Activated CD8-positive, alpha-beta T cell treated with anti-CD3 and anti-CD28 coated beads for 36 hours (primary cell): ENCODE measurements around the gene SRP68. TPM values are rescaled to one million over a fixed set of nuclear protein-coding genes. Genes with fewer than 3 reads are reported as not detected.

Source experiments
- ATAC-seq: fragments of 200-7000 bp; cut with Tn5 transposase; one replicate; pipeline ENCODE4 v1.10.0; 2021; ENCODE audit warnings: mild to moderate bottlenecking, moderate library complexity
- CTCF ChIA-PET: fragments of 350-600 bp; sonication (Branson Sonifier 250); formaldehyde crosslinking; loops from one replicate; lab custom pipeline; 2021; ENCODE audit warnings: antibody characterized with exemption; lab: Charles Lee
- POLR2A ChIA-PET: fragments of 350-600 bp; sonication (Branson Sonifier 250); formaldehyde crosslinking; loops from one replicate; lab custom pipeline; 2021; ENCODE audit warnings: antibody characterized with exemption; lab: Charles Lee
- DNase-seq: peaks from one replicate; pipeline ENCODE4 v3.0.0-alpha.2; 2020
- H3K27ac Mint-ChIP-seq: one replicate; pipeline ENCODE4 v1.8.0; 2021; ENCODE audit warnings: mild to moderate bottlenecking, mixed read lengths
- H3K27me3 Mint-ChIP-seq: one replicate; pipeline ENCODE4 v1.8.0; 2021; ENCODE audit warnings: mixed read lengths
- H3K36me3 Mint-ChIP-seq: one replicate; pipeline ENCODE4 v1.8.0; 2021; ENCODE audit warnings: low read depth, mixed read lengths
- H3K4me1 Mint-ChIP-seq: one replicate; pipeline ENCODE4 v1.8.0; 2021; ENCODE audit warnings: low read depth, mixed read lengths
- H3K4me3 Mint-ChIP-seq: one replicate; pipeline ENCODE4 v1.8.0; 2021; ENCODE audit warnings: mild to moderate bottlenecking, moderate library complexity, mixed read lengths
- H3K9me3 Mint-ChIP-seq: one replicate; pipeline ENCODE4 v1.8.0; 2021; ENCODE audit warnings: mixed read lengths
- intact Hi-C: fragments of 100-400 bp; cut with micrococcal nuclease; formaldehyde crosslinking; loops from one replicate; pipeline ENCODE4 v1.10.0; 2022
- total RNA-seq, 2 experiments: library from RNA; stranded (reverse); gene quantifications; one replicate each; pipeline ENCODE4 v1.2.3, GENCODE V29; 2021
- TF ChIP-seq, protein P1 (sequence below): fragments of 200-600 bp; IDR thresholded peaks from one replicate; pipeline ENCODE4 v1.8.0; 2022; ENCODE audit warnings: antibody characterized with exemption, mild to moderate bottlenecking

SRP68 gene
- total RNA-seq, 2 experiments from 2014 or later: 132 to 135 TPM

DNA sequence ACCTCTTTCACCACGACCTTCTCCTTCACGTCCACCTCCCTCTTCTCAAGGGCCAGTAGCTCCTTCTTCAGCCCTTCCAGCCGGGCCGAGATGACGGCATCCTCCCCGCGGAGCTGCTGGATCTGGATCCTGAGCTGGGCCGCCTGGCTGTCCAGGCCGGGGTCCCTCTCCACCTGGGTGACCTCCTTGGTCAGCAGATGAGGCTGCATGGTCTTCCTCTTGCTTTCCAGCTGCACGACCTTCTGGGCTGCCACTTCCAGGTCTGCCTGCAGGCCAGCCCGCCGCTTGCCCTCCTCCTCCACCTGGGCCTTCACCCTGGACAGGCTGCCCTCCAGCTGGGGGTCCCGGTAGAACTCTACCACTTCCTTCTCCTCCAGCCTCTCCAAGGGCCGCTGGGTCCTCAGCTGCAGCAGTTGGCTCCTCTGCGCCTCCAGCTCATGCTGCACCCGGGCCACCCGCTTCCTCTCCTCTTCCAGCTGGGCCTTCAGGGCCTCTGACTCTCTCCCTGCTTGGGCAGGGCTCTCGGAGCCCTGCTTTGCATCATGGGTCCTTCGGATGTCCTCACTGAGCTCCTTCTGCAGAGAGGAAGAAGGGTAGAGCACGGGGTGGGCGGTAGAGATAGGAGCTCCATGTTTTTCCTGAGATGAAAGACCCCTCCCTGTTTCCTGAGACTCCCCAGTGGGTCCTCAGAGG is 62.2 kb downstream of the SRP68 start:
- intact Hi-C loops: no loop called here
- POLR2A ChIA-PET: interaction anchor here (1.0 to 1.3 kb wide), 3 partner anchors 8 to 106 kb away, joined by 3 read pairs; no protein-coding TSS in a partner anchor
- no peaks in the 10 kb centered on the region for H3K9me3 Mint-ChIP-seq

DNA sequence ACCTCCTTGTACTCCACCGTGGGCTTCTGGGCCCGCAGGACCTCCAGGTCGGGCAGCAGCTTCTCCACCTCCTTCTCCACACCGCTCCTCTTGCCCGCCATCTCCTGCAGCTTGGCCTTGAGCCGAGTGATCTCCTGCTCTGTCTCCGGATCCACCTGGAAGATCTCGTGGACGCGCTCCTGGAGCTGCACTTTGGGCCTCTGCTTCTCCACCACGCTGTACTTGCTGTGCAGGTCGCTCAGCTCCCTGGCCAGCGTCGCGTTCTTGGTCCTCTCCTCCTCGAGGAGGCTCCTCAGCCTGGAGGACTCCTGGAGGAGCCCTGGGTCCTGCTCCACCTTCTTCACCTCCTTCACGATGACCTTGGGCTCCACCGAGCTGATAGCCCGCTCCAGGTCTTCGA is 62.9 kb downstream of the SRP68 start:
- Mint-ChIP-seq H3K9me3 (no peaks in the 10 kb centered on the region), H3K4me1 (peaks cover 6% of the 10 kb centered on the region), H3K27ac (no peak overlapping the region), H3K4me3 (no peak overlapping the region), H3K36me3 (no peaks in the 10 kb centered on the region), H3K27me3 (no peaks in the 10 kb centered on the region)
- ChIA-PET CTCF (interaction anchor here (1.5 to 15.1 kb wide), 6 partner anchors 7 to 388 kb away, joined by 3 to 165 read pairs (median 6); partner anchors contain the start of genes CDK3 and MRPL38), POLR2A (interaction anchor here (1.0 to 1.3 kb wide), 2 partner anchors 8 to 105 kb away, joined by 3 read pairs; no protein-coding TSS in a partner anchor)
- TF ChIP-seq, protein P1, sequence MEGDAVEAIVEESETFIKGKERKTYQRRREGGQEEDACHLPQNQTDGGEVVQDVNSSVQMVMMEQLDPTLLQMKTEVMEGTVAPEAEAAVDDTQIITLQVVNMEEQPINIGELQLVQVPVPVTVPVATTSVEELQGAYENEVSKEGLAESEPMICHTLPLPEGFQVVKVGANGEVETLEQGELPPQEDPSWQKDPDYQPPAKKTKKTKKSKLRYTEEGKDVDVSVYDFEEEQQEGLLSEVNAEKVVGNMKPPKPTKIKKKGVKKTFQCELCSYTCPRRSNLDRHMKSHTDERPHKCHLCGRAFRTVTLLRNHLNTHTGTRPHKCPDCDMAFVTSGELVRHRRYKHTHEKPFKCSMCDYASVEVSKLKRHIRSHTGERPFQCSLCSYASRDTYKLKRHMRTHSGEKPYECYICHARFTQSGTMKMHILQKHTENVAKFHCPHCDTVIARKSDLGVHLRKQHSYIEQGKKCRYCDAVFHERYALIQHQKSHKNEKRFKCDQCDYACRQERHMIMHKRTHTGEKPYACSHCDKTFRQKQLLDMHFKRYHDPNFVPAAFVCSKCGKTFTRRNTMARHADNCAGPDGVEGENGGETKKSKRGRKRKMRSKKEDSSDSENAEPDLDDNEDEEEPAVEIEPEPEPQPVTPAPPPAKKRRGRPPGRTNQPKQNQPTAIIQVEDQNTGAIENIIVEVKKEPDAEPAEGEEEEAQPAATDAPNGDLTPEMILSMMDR: no peak
- no peak for ATAC-seq
- no peak for DNase-seq
- intact Hi-C loops: no loop called here

More for the DNA sequence above, 62.2 kb downstream of the SRP68 start:
- no peak overlapping the region for H3K4me3 Mint-ChIP-seq
- CTCF ChIA-PET: interaction anchor here (0.6 to 15.1 kb wide), 9 partner anchors 8 to 388 kb away, joined by 3 to 165 read pairs (median 5); partner anchors contain the start of genes CDK3 and MRPL38
- no peaks in the 10 kb centered on the region for H3K27me3 Mint-ChIP-seq
- peaks cover 8% of the 10 kb centered on the region for H3K4me1 Mint-ChIP-seq
- ATAC-seq (no peak), DNase-seq (no peak)
- TF ChIP-seq, protein P1: no peak
- no peak overlapping the region for H3K27ac Mint-ChIP-seq
- H3K36me3 Mint-ChIP-seq: no peaks in the 10 kb centered on the region

DNA sequence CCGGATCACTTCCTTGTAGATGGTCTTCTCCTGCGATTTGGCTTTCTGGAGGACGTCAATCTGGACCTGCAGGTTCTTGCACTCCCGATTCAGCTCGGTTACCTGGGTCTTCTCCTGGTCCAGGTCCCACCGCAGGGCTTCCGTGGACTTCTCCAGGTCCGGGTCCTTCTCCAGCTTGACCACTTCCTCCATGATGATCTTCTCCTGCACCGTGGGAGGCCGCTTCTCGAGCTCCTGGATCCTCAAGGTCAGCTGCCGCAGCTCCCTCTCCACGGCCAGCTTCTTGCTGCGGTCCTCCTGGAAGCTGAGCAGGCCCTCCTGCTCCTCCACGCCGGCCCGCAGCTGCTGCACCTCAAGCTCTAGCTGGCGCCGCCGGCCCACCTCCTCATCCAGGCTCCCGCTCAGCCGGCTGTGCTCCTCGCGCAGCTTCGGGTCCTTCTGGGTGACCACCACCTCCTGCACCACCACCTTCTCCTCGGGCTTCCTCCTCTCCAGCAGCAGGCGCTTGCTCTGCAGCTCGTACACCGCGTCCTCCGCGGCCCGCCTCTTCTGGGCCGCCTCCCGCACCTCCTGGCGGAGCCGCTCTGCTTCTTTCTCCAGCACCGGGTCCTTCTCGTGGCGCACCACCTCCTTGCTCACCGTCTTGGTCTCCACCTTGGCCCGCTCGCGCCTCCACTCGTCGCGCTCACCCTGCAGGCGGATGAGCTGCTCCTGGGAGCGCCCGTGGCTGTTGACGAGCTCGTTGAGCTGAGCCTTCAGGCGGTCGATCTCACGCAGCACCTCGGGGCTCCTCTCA is 63.5 kb downstream of the SRP68 start:
- ChIA-PET POLR2A (interaction anchor here (1.0 to 1.3 kb wide), 3 partner anchors 9 to 105 kb away, joined by 3 read pairs; no protein-coding TSS in a partner anchor), CTCF (interaction anchor here (1.5 to 15.1 kb wide), 6 partner anchors 7 to 389 kb away, joined by 3 to 165 read pairs (median 4); partner anchors contain the start of genes CDK3 and MRPL38)
- Mint-ChIP-seq H3K9me3 (no peaks in the 10 kb centered on the region), H3K27me3 (no peaks in the 10 kb centered on the region), H3K27ac (no peak overlapping the region), H3K36me3 (no peaks in the 10 kb centered on the region), H3K4me1 (peaks cover under 1% of the 10 kb centered on the region), H3K4me3 (no peak overlapping the region)
- DNase-seq (no peak), ATAC-seq (no peak)
- TF ChIP-seq, protein P1: no peak
- intact Hi-C loops: no loop called here

DNA sequence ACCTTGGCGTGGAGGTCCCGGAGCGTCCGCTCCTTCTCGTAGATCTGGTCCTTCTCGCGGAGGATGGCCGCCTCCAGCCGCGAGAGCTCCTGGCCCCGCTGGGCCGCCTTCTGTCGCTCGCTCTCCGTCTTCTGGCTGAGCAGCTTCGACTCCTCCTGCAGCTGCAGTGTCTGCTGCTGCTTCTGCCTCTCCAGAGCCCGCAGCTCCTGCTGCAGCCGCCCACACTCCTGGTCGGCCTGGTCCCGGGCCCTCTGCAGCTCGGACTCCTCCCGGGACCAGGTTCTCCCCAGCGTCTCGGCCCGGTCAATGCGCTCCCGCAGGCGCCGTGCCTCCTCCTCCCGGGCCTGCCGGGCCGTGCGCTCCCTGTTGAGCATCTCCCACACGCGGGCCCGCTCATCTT is 64.1 kb downstream of the SRP68 start:
- no peak overlapping the region for H3K4me3 Mint-ChIP-seq
- CTCF ChIA-PET: interaction anchor here (0.7 to 15.1 kb wide), 5 partner anchors 6 to 291 kb away, joined by 3 to 165 read pairs (median 4); partner anchors contain the start of genes CDK3 and MRPL38

More for the DNA sequence above, 64.1 kb downstream of the SRP68 start:
- no peak overlapping the region for H3K27ac Mint-ChIP-seq
- no peaks in the 10 kb centered on the region for H3K9me3 Mint-ChIP-seq
- no peaks in the 10 kb centered on the region for H3K36me3 Mint-ChIP-seq
- ATAC-seq (no peak), DNase-seq (no peak)
- H3K4me1 Mint-ChIP-seq: no peaks in the 10 kb centered on the region
- intact Hi-C loops: no loop called here
- POLR2A ChIA-PET: interaction anchor here (1.0 kb wide), 1 partner anchor 22 kb away, joined by 3 read pairs; no protein-coding TSS in a partner anchor
- TF ChIP-seq, protein P1: no peak
- no peaks in the 10 kb centered on the region for H3K27me3 Mint-ChIP-seq
